A549 treated with AZD9567 at 1 μM for 4 hours (cell line): ENCODE measurements around the gene SGK1. TPM values are rescaled to one million over a fixed set of nuclear protein-coding genes. Genes with fewer than 3 reads are reported as not detected.

Source experiments
- total RNA-seq: library from RNA; stranded (reverse); fragments of 200-300 nt; extraction: Qiagen RNA extraction; gene quantifications from 5 replicates; pipeline ENCODE4 v1.2.3, GENCODE V29; 2022; ENCODE audit not compliant: insufficient read depth

SGK1 gene
- total RNA-seq: 52.3 to 72.9 TPM (median 58.3 TPM) in 5 replicates

GRCh38 chr6:134317471-134318131 lies at the start of gene SGK1:
Gene SGK1 (minus strand): TSS chr6:134318112. CDS start chr6:134317460, 652 bp downstream.

